Stimulated activated CD4-positive, alpha-beta T cell treated with anti-CD3 and anti-CD28 coated beads, TNF-alpha, amount 100 ng/mL, for 48 hours (primary cell): Measurements from ENCODE around the gene FCER2.

ENCODE experiments used
- DNase-seq, 3 donors: peaks; one replicate each; pipeline ENCODE4 v3.0.0-alpha.2; 2020; ENCODE audit warnings: low read depth in 3 of 3

Gene FCER2

DNA sequence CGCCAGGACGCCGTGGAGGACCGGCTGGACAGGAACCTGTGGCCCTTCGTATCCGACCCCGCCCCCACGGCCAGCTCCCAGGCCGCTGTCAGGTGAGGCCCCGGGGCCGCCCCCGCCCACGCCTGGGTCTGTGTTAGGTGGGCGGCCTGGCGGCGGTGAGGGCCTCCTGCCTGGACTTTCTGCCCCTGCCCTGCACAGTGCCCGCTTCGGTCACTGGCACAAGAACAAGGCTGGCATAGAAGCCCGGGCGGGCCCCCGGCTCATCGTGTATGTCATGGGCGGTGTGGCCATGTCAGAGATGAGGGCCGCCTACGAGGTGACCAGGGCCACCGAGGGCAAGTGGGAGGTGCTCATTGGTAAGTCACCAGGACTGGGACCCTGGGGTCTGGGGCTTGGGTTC lies 54.8 kb downstream of the FCER2 start:
- no peak for DNase-seq

GRCh38 chr19:7646426-7646700 lies 55.6 kb downstream of the FCER2 start:
- DNase-seq: no peak

- no peak for DNase-seq
Measured at GRCh38 chr19:7645656-7646425, 56.1 kb downstream of the FCER2 start.

GRCh38 chr19:7645163-7645562 lies 56.8 kb downstream of the FCER2 start:
- DNase-seq: no peak

DNA sequence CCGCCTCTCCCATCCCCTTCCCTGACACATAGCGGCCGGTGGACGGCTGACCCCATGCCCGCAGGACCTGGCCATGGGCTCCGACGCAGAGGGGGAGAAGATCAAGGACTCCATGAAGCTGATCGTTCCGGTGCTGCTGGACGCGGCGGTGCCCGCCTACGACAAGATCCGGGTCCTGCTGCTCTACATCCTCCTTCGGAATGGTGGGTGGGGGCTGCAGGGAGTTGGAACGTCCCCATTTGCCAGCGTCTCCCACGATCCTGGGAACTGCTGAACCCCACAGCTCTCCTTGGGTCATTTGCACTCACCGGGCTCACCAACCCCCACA lies 57.4 kb downstream of the FCER2 start:
- DNase-seq: no peak

DNA sequence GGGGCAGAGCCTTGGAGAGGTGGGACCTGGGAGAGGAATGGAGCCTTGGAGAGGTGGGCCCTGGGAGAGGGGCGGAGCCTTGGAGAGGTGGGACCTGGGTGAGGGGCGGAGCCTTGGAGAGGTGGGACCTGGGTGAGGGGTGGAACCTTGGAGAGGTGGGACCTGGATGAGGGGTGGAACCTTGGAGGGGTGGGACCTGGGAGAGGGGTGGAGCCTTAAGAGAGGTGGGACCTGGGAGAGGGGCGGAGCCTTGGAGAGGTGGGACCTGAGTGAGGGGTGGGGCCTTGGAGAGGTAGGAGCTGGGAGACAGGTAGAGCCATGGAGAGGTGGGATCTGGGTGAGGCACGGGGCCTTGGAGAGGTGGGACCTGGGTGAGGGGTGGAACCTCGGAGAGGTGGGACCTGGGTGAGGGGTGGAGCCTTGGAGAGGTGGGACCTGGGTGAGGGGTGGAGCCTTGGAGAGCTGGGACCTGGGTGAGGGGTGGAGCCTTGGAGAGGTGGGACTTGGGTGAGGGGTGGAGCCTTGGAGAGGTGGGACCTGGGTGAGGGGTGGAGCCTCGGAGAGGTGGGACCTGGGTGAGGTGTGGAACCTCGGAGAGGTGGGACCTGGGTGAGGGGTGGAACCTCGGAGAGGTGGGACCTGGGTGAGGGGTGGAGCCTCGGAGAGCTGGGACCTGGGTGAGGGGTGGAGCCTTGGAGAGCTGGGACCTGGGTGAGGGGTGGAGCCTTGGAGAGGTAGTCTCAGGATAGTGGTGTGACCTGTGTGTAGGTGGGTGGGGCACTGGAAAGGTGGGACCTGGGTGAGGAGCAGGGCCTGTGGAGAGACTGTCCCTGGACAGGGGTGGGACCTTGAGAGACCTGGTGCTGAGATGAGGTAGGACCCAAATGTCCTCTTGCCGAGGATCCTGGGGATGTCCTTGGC lies 58.0 kb downstream of the FCER2 start:
- peak in 1 of 3 donors; percentile 29 for DNase-seq

DNA sequence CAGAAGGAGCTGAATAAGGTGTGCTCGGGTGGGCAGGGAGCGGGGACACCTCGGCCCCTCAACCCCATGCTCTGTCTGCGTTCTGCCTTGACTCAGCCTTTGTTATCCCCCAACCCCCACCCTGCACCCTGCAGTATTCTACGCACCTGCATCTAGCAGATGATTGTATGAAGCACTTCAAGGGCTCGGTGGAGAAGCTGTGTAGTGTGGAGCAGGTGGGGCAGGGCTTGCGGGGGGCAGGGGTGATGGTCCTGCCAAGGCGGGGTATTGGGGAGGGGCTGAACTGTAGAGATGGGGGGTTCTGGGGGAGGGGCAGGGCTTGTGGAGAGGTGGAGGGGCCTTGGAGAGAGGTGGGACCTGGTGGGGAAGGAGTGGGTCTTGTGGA lies 58.9 kb downstream of the FCER2 start:
- no peak for DNase-seq

GRCh38 chr19:7642295-7643030 lies 59.5 kb downstream of the FCER2 start:
- DNase-seq: no peak

- no peak for DNase-seq
Measured at GRCh38 chr19:7641290-7642276, 60.3 kb downstream of the FCER2 start.

DNA sequence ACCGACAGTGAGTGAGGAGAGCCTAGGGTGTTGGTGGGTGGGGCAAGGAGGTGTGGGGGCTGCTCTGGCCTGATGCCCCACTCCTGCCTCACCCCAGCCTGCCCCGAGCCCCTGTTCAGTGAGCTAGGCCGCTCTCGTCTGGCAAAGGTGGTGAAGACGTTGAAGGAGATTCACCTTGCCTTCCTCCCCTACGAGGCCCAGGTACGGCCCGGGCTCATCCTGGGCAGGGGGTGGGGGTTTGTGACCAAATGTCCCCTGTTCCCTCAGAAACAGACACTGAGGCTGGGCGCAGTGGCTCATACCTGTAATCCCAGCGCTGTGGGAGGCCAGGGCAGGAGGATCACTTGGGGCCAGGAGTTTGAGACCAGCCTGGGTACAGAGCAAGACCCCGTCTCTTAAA lies 61.1 kb downstream of the FCER2 start:
- no peak for DNase-seq

GRCh38 chr19:7639863-7640348 lies 62.0 kb downstream of the FCER2 start:
- DNase-seq: no peak

GRCh38 chr19:7638802-7639465 lies 63.0 kb downstream of the FCER2 start:
- DNase-seq: no peak
